Skeletal muscle satellite cell (primary cell): ENCODE results near the gene ZNF526.
A peak's percentile ranks its signal among the peaks of the same experiment; 100 is the strongest.
"Not testable (repeated sequence)": the region's sequence is repeated elsewhere in the genome, so short reads cannot be mapped to it uniquely, and the experiment has no call there.

ENCODE experiments used
- H3K27me3 ChIP-seq: 2 replicates; pipeline ENCODE4 v1.7.0; 2013; ENCODE audit warnings: low read length; ENCODE audit not compliant: control insufficient read depth, insufficient read depth
- H3K36me3 ChIP-seq: 2 replicates; pipeline ENCODE4 v1.7.0; 2013; ENCODE audit warnings: mild to moderate bottlenecking, control low read depth, low read length; ENCODE audit not compliant: insufficient read depth
- H3K4me1 ChIP-seq: 2 replicates; pipeline ENCODE4 v1.7.0; 2013; ENCODE audit warnings: low read length; ENCODE audit not compliant: control insufficient read depth, insufficient read depth
- H3K4me2 ChIP-seq: 2 replicates; pipeline ENCODE4 v1.7.0; 2013; ENCODE audit warnings: mild to moderate bottlenecking, low read length
- H3K4me3 ChIP-seq: 2 replicates; pipeline ENCODE4 v1.7.0; 2013; ENCODE audit warnings: low read length
- H3K9ac ChIP-seq: 2 replicates; pipeline ENCODE4 v1.7.0; 2013; ENCODE audit warnings: mild to moderate bottlenecking, low read depth, low read length, moderate library complexity
- H3K9me3 ChIP-seq: replicated peaks from 2 replicates; pipeline ENCODE4 v1.7.0; 2013; ENCODE audit warnings: mild to moderate bottlenecking, control low read depth, low read length

ZNF526 gene

DNA sequence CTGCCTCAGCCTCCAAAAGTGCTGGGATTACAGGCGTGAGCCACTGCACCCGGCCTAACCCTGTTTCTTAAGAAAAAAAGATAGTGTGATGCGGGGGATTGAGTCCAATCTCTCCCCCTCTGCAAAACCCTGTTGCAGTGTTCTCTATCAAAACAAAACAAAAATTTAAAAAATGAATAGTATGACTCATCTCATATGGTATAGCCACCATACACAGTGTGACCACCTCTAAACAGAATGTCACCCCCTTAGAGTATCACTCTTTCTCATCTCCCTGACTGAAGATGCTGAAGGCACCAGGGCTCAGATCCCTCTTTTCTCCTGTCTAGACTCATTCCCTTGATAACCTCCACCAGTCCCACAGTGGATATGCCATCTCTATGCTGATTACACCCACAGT is 41.7 kb downstream of the ZNF526 start:
- H3K36me3 ChIP-seq, result no peaks in the 10 kb centered on the region
- no peaks in the 10 kb centered on the region for H3K27me3 ChIP-seq
- H3K9me3 ChIP-seq, result no peaks in the 10 kb centered on the region
- H3K9ac ChIP-seq, result no peak overlapping the region
- H3K4me1 ChIP-seq, result peaks cover 1% of the 10 kb centered on the region
- H3K4me3 ChIP-seq, result no peak overlapping the region
- H3K4me2 ChIP-seq, result no peak overlapping the region

DNA sequence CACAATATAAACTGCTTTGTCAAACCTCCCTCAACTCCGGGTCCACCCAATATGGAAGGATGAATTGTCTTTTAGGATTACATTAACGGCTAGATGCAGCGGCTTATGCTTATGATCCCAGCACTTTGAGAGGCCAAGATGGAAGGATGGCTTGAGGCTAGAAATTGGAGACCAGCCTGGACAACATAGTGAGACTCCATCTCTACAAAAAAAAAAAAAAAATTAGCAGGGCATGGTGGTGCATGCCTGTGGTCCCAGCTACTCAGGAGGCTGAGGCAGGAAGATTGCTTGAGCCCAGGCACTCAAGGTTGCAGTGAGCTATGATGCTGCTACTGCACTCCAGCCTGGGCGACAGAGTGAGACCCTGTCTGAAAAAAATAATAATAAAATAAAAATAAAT is 46.0 kb downstream of the ZNF526 start:
- not testable (repeated sequence) for H3K9ac ChIP-seq, H3K27me3 ChIP-seq, H3K36me3 ChIP-seq, H3K4me2 ChIP-seq, H3K9me3 ChIP-seq, H3K4me3 ChIP-seq
- peaks cover 19% of the 10 kb centered on the region for H3K4me1 ChIP-seq

DNA sequence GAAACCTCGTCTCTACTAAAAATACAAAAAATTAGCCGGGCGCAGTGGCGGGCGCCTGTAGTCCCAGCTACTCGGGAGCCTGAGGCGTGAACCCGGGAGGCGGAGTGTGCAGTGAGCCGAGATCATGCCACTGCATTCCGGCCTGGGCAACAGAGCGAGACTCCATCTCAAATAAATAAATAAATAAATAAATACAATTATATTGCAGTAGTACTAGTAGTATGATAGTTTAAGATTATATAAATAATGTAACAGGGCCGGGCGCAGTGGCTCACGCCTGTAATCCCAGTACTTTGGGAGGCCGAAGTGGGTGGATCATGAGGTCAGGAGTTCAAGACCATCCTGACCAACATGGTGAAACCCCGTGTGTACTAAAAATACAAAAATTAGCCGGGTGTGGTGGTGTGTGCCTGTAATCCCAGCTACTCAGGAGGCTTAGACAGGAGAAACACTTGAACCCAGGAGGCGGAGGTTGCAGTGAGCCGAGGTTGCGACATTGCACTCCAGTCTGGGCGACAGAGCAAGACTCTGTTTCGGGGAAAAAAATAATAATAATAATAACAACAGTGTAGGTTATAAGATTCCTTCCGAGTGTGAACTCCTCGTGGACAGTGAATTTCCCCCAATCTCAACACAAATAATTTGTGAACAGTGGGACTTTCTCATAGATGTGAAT is 47.0 kb downstream of the ZNF526 start:
- not testable (repeated sequence) for H3K27me3 ChIP-seq, H3K4me3 ChIP-seq, H3K36me3 ChIP-seq, H3K9me3 ChIP-seq, H3K9ac ChIP-seq
- Histone ChIP-seq H3K4me2 (peak overlapping the region; percentile 79), H3K4me1 (peaks cover 23% of the 10 kb centered on the region)

DNA sequence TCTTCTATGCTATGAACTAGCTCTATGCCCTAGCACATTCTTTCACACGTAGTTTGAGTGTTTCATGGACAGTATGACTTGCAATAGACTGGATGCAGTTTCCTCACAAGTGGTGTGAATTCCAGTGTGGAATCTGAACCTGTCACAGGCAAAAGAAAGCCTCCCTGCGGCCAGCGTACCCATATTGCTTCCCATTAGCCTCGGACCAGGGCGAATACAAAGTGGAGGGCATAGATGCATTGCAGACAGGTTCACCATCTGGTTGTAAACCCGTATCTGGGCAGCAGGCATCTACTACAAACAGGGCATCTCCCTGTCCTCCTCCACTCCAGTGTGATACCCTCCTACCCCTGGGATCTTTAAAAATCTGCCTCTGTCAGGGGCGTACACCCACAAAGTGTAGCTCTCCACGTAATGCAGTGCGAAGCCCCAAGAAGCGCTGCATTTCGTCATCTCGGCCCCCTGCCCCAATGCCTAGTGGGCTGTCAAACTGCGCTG is 47.6 kb downstream of the ZNF526 start:
- no peaks in the 10 kb centered on the region for H3K36me3 ChIP-seq
- H3K4me2 ChIP-seq, result peak overlapping the region; percentile 79
- H3K9ac ChIP-seq, result peak overlapping the region; percentile 94
- H3K9me3 ChIP-seq, result no peaks in the 10 kb centered on the region
- peaks cover 23% of the 10 kb centered on the region for H3K4me1 ChIP-seq
- H3K27me3 ChIP-seq, result no peaks in the 10 kb centered on the region
- H3K4me3 ChIP-seq, result peak overlapping the region; percentile 90

DNA sequence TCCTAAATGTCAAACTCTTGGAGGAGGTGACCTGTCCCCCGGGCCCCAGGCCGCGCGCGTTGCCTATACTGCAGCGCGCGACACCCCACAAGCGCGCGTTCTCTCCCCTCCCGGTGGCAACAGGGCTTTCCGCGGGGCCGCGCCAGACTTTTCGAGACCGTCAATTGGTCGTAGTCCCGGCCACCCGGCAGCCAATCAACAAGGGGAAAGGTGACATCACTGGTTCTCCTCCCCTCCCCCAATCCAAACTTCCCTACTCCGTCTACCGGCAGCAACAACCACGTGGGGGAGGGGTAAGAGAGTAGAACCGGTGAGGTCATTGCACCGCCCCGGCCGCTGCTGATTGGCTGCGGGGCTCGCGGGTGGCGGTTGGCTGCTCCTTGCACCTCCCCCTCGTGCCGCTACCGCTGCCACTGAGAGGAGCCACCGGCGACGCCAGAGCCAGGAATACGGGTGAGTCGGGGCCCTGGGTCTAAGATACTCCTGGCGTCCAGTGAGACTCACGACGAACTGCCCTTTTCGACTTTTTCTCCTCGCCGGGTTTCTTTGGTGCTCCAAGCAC is 48.1 kb downstream of the ZNF526 start:
- H3K9me3 ChIP-seq, result no peaks in the 10 kb centered on the region
- H3K9ac ChIP-seq, result peak overlapping the region; percentile 94
- no peaks in the 10 kb centered on the region for H3K27me3 ChIP-seq
- peak overlapping the region; percentile 90 for H3K4me3 ChIP-seq
- peaks cover 23% of the 10 kb centered on the region for H3K4me1 ChIP-seq
- peaks cover 3% of the 10 kb centered on the region for H3K36me3 ChIP-seq
- peak overlapping the region; percentile 79 for H3K4me2 ChIP-seq

DNA sequence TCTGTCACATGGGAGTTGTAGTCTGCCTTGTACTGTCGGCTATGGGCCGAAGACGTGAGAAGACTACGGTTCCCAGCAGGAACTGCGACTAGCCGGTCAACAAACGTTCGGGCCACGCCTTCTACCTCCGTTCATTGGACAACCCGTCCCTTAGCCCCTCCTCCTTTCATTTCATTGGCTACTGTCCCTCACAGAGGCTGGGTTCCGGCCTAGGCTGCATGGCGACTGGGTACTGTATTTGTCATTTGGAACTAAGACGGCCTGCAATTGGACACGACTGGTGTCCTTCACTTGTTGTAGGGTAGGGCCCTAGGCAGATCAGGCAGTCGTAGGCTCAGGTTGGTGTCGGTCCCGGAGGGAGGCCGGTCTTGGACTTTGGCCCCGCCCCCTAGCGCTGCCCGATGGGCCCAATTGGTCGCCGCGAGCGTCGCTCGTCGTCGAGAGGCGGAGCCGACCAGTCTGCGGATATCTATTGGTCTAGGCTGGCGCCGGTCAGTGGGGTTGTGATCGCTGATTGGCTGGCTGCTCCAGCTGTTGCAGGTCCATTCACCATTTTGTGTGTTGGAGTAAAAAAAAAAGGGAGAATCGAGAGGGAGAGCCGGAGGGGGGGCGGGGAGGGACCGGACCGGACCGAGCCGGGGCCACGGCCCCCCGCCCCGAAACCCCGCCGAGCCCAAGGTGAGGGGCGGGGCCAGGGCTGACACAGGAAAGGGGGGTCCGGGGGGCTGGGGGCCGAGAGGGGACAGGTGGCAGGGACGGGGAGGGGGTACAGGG is 48.8 kb downstream of the ZNF526 start, which contains the start of gene CIC:
Gene CIC, plus strand, starts transcription at position 549 of the 774 bp plus-strand sequence. CDS start 2,532 bp downstream, outside the sequence.
- H3K4me3 ChIP-seq, result peak within 1 kb of the TSS; percentile 90
- no peaks in the 10 kb centered on the region for H3K9me3 ChIP-seq
- H3K36me3 ChIP-seq, result peaks cover 9% of the 10 kb centered on the region
- peak within 1 kb of the TSS; percentile 95 for H3K9ac ChIP-seq
- no peaks in the 10 kb centered on the region for H3K27me3 ChIP-seq
- H3K4me1 ChIP-seq, result peaks cover 23% of the 10 kb centered on the region
- peak within 1 kb of the TSS; percentile 98 for H3K4me2 ChIP-seq

DNA sequence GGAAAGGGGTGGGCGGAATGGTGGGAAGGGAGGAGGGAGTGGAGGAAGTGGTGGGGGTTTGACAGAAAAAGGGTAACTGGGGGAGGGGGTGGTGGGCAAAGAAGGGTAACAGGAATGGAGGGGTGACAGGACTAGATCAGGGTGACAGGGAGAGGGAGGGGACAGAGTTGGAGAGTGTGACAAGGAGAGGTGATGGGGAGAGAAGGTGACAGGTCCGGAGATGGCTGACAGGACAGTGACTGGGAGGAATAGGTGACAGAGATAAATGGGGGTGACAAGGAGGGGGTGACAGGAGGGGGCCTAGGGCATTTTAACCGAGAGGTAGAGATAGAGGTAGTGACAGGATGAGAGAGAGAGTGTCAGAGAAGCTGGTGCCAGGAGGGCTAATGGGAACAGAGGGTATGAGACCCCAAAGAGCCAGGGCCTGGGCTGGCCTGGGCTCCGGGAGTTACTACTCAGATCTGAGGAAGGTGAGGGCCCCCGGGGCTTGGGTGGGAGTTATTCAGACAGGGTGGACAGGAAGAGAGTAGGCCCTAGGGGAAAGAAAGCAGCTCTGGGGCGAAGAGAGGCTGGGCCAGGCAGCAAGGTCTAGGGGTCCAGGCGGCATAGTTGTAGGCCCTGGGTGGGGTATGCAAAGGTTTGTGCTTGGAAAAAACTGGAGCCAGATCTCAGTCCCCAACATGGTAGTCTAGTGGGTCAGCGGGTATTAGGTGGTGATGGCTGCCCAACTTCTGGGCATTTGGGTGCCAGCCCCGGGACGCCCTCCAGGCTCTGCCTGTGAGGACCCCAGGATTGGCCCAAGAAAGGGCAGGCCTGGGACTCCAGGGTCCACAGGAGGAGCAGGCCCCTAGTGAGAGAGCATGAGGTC is 49.6 kb downstream of the ZNF526 start:
- peaks cover 18% of the 10 kb centered on the region for H3K36me3 ChIP-seq
- H3K9me3 ChIP-seq, result no peaks in the 10 kb centered on the region
- H3K4me2 ChIP-seq, result peak overlapping the region; percentile 98
- H3K9ac ChIP-seq, result peak overlapping the region; percentile 95
- no peaks in the 10 kb centered on the region for H3K27me3 ChIP-seq
- peak overlapping the region; percentile 81 for H3K4me3 ChIP-seq
- peaks cover 24% of the 10 kb centered on the region for H3K4me1 ChIP-seq

DNA sequence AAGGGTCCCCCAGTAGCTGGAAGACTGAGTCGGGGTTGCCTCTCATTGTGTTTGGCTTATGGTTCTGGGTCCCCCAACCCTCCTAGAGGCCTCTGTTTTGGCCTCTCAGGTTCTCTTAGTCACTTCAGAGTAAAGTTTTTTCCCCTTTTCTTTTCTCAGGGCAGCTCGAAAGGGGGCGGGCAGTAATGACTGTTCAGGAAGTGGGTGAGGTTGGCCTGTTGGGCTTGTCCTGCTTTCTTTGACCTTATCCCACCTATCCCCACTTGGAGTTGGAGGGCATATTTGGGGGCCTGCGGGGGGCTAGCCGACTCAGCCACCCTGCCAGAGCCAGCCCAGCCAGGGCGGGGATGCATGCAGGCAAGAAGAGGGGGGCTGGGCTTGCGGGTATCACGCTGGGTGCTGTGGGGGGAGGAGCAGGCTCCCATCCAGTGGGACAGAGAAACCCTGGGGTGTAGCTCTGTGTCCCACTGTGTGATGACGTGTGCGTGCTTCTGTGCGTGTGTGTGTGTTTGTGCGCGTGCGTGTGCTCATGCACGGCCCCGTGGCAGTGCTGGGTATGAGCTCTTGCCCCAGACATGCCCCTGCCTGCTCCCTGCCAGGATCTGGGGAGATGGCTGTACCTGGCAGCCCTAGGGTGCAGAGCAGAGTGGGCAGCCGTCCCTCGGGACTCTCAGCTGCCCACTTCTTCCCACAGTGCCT is 50.4 kb downstream of the ZNF526 start:
- H3K4me3 ChIP-seq, result peak overlapping the region; percentile 81
- peaks cover 25% of the 10 kb centered on the region for H3K36me3 ChIP-seq
- H3K4me1 ChIP-seq, result peaks cover 31% of the 10 kb centered on the region
- H3K4me2 ChIP-seq, result peak overlapping the region; percentile 98
- no peaks in the 10 kb centered on the region for H3K9me3 ChIP-seq
- no peaks in the 10 kb centered on the region for H3K27me3 ChIP-seq
- H3K9ac ChIP-seq, result peak overlapping the region; percentile 95

DNA sequence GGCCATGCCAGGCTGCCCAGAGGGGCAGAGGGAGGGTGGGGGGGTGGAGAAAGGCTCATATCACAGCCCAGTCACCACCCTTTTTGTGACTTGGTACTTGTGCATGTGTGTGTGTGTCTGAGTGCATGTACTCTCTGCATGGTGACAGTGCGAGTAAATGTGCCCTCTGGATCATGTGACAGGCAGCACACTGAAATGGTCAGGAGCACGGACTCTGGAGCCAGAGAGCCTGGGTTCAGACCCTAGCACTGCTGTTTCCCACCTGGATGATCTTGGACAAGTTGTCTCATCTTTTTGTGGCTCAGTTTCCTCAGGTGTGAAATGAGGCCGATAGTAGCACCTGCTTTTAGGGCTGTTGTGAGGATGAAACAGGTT is 50.9 kb downstream of the ZNF526 start:
- peaks cover 33% of the 10 kb centered on the region for H3K4me1 ChIP-seq
- peak overlapping the region; percentile 98 for H3K4me2 ChIP-seq
- peak overlapping the region; percentile 95 for H3K9ac ChIP-seq
- no peaks in the 10 kb centered on the region for H3K27me3 ChIP-seq
- H3K9me3 ChIP-seq, result no peaks in the 10 kb centered on the region
- H3K36me3 ChIP-seq, result peaks cover 25% of the 10 kb centered on the region
- peak overlapping the region; percentile 81 for H3K4me3 ChIP-seq

DNA sequence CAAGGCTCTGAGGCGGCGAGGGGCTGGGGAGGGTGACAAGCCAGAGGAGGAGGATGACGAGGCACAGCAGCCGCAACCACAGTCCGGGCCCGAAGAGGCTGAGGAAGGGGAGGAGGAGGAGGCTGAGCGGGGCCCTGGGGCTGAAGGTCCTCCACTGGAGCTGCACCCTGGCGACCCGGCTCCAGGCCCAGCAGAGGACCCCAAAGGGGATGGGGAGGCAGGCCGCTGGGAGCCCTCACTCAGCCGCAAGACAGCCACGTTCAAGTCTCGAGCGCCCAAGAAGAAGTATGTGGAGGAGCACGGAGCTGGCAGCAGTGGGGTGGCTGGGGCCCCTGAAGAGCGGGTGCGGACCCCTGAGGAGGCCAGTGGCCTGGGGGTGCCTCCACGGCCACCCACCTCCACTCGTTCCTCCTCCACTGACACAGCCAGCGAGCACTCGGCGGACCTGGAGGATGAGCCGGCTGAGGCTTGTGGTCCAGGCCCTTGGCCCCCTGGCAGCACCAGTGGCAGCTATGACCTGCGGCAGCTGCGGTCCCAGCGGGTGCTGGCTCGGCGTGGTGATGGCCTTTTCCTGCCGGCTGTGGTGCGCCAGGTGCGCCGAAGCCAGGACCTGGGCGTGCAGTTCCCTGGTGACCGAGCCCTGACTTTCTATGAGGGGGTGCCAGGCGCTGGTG is 51.9 kb downstream of the ZNF526 start:
- no peak overlapping the region for H3K4me3 ChIP-seq
- H3K4me1 ChIP-seq, result peaks cover 42% of the 10 kb centered on the region
- H3K9me3 ChIP-seq, result no peaks in the 10 kb centered on the region
- H3K36me3 ChIP-seq, result peaks cover 31% of the 10 kb centered on the region
- no peak overlapping the region for H3K4me2 ChIP-seq
- no peak overlapping the region for H3K9ac ChIP-seq
- H3K27me3 ChIP-seq, result no peaks in the 10 kb centered on the region
